Suppressor macrophage (primary cell): ENCODE results near the gene PEPD.
"Not testable (repeated sequence)": the region's sequence is repeated elsewhere in the genome, so short reads cannot be mapped to it uniquely, and the experiment has no call there.

Experiments
- DNase-seq, 4 experiments: peaks; one replicate each; pipeline ENCODE4 v3.0.0-alpha.2; 2020 to 2022
- total RNA-seq, 17 experiments: gene quantifications; one replicate each; lab custom pipeline; 2026; ENCODE audit warnings: mixed read lengths in 6 of 17, inconsistent platforms in 3 of 17; lab: John Stamatoyannopoulos, UW

PEPD gene
- total RNA-seq: 106 to 199 (median 146) reads per million in 17 experiments

DNA sequence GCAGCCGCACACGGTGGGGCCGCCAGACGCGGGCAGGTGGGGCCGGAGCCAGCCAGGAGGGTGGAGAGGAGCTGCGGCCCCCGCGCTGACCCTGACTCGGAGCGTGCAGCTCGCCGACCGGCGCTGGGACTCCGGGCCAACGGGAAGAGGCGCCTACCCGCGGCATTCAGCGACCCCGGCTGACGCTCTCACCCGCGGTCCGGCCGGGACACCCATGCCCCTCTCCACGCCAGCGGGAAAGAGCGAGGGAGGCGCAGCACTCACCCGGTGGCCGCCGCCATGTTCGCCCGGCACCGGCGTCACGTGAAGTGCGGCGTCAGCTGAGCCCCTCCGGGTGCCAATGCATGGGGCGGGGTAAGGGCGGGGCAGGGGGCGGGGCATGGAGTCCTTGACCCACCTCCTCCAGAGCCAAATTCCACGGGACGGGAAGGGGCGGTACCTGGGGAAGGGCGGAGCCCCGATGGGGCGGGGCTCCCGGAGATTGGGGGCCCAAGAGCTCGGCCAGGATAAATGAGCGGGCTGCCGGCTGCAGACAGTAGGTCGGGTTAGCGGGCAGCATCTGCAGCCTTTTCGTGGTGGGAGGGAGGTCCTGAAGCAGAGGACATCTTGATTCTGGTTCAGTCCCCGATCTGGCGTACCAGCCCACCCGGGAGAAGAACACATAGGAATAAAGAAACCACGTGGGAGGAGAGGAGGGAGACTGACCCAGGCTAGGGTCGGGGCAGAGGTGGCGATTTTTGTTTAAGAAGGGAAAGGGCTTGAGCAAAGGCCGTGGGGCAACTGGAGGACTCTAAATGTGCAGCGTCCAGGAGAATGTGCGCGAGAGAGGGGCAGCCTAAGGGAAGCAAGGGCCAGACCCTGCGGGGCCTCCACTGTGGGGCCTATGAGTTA lies at the start of gene PEPD:
TSS of gene PEPD (minus strand) at position 312 of the 891 bp plus-strand sequence. CDS start at position 281, 31 bp downstream.
- DNase-seq: peak; percentile 91 to 97 (median 94)

GRCh38 chr19:33569821-33570220 lies 48.2 kb upstream of the PEPD start:
- no peak for DNase-seq

- DNase-seq: no peak
These were observed 47.1 kb upstream of the PEPD start for GRCh38 chr19:33568706-33569105.

DNA sequence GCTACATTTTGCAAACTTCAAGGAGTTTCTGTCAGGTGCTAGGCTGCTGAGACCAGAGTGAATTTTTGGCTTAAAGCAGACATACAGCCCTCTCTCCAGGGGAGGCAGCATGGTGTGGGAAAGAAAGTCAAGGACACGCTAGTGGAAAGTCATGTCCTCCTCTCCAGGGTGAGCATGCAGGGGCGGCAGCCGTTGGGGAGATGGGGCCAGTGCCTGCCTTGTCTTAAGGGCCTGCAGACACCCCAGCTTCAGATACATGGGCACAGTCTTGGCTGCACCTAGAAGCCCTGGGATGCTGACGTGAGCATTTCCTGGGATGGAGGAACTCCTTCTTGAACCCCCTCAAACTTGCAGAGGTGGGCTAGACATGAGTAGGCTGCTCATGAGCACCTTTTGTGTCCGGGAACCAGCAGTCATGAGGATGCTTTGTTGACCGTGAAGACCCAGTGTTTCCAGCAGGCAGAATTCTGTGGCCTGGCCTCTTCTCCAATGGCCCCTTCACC lies 43.3 kb upstream of the PEPD start:
- DNase-seq: no peak

- no peak for DNase-seq
These were observed 41.0 kb upstream of the PEPD start for GRCh38 chr19:33562636-33563035.

DNA sequence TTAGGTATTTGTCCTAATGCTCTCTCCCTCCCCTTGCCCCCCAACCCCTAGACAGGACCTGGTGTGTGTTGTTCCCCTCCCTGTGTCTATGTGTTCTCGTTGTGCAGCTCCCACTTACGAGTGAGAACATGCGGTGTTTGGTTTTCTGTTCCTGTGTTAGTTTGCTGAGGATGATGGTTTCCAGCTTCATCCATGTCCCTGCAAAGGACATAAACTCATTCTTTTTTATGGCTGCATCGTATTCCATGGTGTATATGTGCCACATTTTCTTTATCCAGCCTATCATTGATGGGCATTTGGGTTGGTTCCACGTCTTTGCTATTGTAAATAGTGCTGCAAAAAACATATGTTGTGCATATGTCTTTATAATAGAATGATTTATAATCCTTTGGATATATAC lies 40.1 kb upstream of the PEPD start:
- not testable (repeated sequence) for DNase-seq

- no peak for DNase-seq
These were observed 39.7 kb upstream of the PEPD start for GRCh38 chr19:33561261-33561660.

DNA sequence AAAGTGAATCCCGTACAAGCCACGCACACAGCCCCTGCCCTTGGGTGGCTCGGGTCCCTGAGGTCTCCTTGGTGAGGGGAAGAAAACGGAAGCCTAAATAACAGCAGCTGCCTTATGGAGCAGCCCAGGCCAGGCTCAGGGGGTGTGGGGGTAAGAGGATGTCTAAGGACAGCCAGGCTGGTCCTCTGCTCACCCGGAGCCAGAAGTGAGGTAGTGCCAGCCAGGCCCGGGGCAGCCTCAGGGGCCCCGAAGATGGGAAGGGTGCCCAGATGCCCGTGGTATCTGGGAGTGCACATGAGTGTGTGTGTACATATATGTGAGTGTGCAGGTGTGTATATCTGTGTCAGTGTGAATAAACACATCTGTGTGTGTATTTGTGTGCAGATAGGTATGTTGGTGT lies 38.4 kb upstream of the PEPD start:
- no peak for DNase-seq

DNA sequence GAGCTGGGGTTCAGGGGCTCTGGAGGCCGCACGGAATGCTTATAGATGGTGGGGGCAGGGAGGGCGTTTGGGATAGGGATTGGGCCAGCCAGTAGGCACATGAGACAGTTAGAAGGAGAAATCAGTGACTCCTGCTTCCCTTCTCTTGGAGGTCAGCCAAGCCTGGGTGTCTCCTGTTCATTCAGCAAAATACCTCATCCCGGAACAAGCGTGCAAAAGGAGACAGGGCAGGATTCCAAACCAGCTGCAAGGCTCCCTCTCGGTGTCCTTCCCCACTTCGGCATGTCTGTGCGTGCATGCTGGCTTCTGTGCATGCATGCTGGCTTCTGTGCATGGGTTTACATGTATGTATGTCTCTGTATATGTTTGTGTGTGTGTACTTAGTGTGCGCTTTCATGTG lies 37.3 kb upstream of the PEPD start:
- no peak for DNase-seq

DNA sequence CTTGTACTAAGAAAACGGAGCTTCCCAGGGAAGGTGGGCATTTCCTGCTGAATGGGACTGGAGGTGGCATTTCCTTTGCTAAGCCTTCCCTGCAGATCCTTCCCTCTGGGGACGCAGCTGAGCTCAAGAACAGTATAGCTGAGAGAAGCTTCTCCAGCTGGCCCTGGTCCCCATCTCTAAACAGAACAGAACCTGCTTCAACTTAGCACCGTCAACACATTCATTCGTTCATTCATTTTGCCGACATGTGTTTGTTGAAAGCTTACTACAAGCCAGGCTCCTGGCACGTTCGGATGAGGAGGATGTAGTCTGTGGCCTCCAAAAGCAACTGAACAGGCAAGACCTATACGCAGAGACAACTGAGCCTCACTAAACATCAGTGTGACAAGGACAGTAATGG lies 36.6 kb upstream of the PEPD start:
- no peak for DNase-seq

- no peak for DNase-seq
These were observed 36.1 kb upstream of the PEPD start for GRCh38 chr19:33557720-33558119.

DNA sequence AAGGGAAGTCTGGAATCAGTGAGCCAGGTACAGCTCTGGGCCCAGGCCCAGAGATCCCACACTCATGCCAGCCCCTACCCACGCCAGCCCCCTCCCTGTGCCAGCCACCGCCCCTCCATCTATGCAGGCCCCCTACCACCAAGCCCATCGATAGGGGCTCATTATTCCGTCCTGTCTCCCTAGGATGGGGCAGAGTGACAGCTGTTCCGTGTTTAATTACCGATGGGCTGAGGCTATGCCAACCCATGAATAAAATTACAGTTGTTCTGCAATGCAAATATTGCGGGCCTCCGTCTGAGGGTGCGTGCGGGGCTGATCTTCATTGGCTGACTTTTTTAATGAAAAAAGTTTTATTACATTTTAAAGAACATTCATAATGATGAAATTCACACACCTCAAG lies 35.6 kb upstream of the PEPD start:
- no peak for DNase-seq

DNA sequence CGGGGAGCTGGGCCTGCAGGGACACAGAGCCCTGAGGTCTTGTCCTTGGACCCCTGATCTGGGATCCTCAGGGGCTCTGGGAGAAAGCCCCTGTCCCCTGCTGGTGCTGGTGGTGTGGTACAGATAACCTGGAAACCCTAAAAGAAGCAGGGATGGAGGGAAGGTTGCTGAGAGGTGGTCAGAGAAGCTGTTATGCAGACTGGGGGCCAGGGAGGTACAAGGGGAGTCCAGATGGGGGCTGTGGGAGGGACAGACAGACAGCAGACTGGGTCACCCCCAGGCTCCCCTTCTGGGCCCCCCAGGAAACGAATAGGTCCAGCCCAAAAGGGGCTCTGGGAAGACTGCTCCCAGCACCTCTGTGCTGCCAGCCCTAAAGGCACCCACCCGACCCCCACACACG lies 34.7 kb upstream of the PEPD start:
- no peak for DNase-seq

DNA sequence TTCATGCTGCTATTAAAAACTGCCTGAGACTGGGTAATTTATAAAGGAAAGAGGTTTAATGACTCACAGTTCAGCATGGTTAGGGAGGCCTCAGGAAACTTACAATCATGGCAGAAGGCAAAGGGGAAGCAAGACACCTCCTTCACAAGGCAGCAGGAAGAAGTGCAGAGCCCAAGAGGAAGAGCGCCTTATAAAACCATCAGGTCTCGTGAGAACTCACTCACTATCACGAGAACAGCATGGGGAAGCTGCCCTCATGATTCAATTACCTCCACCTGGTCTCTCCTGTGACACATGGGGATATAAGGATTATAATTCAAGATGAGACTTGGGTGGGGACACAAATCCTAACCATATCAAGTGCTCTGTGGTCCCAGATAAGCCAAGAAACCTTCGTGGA lies 34.1 kb upstream of the PEPD start:
- DNase-seq: peak in 2 of 4 experiments; percentile 8 to 11

- no peak for DNase-seq
These were observed 33.2 kb upstream of the PEPD start for GRCh38 chr19:33554821-33555220.

DNA sequence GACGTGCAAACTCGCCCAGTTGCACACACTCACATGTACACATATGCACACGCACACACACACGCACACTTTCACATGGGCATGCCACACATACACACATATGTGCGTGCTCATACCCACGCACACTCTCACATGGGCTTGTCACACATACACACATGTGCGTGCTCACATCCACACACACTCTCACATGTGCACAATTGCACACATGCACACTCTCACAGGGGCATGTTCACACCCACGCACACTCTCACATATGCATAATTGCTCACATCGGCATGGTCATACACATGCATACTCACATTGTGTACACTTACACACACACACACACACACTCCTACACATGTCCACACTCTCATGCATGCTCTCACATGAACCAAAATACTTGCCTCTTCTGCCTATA lies 32.8 kb upstream of the PEPD start:
- DNase-seq: no peak

DNA sequence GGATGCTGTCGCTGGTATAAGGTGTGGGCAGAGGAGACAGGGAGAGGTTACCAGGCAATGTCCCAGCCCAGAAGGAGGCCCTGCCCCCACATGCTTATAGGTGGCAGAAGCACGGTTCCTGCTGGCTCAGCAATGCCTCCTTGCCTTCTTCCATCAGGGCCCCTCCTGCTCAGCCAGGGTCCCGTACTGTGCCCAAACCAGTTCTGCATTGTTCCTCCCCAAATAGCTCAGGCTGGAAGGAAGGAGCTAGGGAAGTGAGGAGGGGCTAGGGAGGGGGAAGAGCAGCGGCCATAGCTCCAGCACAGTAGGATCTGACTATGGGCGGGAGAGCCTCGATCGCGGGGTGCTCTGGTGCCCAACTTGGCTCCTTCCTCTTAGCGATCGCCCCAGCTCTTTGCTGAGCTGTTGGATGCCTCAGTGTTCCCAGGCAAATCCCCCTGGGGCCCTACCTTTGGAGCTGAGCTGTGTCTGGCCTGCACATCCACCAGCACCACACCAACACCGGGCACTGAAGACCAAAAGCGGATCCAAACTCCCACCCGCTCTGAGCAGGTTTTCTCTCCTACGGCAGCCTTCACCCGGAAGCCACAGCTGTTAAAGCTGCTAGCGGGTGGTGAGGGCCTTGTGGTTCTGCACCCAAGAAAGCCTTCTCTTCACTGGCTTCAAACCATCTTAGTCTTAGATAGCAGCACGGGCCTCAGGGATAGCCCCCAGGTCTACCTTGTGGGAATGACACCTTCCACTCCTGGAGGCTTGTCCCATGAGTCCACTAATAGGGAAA lies 32.1 kb upstream of the PEPD start:
- DNase-seq: no peak

GRCh38 chr19:33552928-33553279 lies 31.3 kb upstream of the PEPD start:
- no peak for DNase-seq

DNA sequence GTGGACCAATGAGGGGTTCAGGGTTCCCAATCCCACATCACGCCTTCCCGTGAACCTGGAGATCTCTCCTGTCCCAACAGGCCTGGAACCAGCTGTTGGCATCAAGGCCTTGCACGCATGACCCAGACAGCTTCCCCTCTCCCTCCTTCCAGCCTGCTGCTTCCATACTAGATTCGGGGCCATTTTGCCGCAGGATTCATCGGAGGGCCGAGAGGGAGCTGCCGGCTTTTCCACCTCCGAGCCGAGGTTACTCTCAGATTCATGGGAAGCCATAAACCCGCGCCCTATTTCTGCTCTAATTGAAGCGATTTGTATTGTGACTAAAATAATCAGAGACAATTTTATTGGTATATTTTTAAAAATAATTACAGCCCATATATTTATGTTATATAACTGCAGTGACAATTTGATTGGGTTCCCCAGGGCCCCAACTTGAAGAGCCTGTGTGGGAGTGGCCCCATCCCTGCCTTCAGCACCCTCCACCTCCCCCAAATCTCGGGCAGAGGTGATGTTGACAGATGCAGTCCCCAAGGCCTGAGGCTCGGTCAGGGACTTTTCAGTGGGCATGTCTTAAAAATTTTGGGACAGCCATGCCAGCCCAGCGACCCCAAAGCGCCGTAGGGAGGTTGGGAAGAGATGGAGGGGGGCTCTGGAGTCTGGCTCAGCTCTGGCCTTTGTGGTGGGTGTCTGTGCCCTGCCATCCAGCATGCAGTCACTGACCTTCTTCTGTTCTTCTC lies 30.8 kb upstream of the PEPD start:
- DNase-seq: no peak

GRCh38 chr19:33551676-33552075 lies 30.1 kb upstream of the PEPD start:
- DNase-seq: no peak

DNA sequence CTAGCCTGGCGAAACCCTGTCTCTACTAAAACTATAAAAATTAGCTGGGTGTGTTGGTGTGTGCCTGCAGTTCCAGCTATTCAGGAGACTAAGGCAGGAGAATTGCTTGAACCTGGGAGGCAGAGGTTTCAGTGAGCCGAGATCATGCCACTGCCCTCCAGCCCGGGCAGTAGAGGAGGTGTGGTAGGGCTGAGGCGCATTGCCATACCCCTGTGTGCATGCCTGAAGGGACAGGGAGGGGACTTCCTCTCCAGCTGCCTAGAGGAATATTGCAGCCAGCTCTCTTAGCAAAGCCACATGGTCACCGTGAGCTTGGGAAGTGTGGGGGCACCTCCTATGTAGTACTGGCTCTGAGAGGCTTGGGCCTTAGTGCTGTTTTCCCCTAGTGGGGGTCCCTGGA lies 29.2 kb upstream of the PEPD start:
- no peak for DNase-seq

DNA sequence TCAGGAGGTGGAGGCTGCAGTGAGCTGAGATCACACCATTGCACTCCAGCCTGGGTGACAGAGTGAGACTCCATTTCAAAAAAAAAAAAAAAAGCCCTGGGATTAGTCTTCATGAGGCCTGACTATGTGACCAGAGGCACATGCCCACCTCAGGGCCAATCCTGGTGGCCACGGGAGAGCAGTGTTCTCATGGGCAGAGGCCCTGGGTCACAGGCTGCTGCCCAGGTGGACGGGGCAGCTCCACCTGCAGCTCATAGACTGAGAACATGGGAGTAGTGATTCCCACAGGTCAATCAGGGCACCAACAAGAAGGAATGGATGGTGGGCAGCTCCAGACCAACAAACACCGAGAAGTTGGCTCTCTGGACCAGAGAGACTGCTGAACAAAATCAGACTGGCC lies 26.1 kb upstream of the PEPD start:
- no peak for DNase-seq

DNA sequence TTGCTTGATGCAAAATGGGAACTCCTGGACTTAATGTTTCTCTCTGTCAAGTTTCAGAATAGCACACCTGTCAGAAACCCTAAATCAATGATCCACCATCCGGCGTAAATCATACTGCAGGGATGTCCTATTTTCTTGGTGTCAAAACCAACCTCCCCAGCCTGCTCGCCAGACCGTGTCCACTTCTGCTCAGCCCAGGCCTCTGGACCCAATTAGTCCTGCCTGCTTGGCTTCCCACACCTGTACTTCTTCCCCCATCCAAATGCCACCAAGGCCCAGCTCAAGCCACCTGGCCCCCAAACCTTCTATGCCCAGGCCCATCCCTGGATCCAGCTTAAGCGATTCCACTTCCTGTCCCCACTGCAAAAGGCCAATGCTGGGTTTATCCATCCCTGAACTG lies 25.1 kb upstream of the PEPD start:
- DNase-seq: no peak
